Uterus (tissue), 2 donors: ENCODE results near the gene KLF6.
A peak's percentile ranks its signal among the peaks of the same experiment; 100 is the strongest.

Experiments
- CTCF ChIP-seq, 4 experiments: fragments of 200-600 bp in 2 of 4; fragments of 450-650 bp in 2 of 4; sonication (generic) in 2 of 4; IDR thresholded peaks; one replicate each; pipeline ENCODE4 v1.5.1; 2016 to 2019; ENCODE audit warnings: antibody characterized with exemption in 4 of 4, mild to moderate bottlenecking in 2 of 4, moderate library complexity in 1 of 4
- POLR2A ChIP-seq, 2 donors: fragments of 450-650 bp; IDR thresholded peaks; one replicate each; pipeline ENCODE4 v1.6.1; 2016; ENCODE audit warnings: antibody characterized with exemption in 2 of 2, mild to moderate bottlenecking in 1 of 2, moderate library complexity in 1 of 2

GRCh38 chr10:3784510-3785250 is at the start of gene KLF6:
- peak in 1 of 2 donors; percentile 81 for TF ChIP-seq POLR2A (IDR thresholded peaks at IDR 0.05)
- TF ChIP-seq CTCF (IDR thresholded peaks at IDR 0.05) = no peak
